ENCODE results near the gene CDK14. TPM values are rescaled to one million over a fixed set of nuclear protein-coding genes. Genes with fewer than 3 reads are reported as not detected.

The CDK14 gene
- polyA plus RNA-seq, 1 donor from 2014 or later, result 25.1 TPM

- Histone ChIP-seq H4K20me1 (ENCODE audit: insufficient read depth) (no peaks in the 10 kb centered on the region), H3F3A (ENCODE audit: insufficient read depth, low read length, poor library complexity, severe bottlenecking) (no peaks in the 10 kb centered on the region), H3K9me3 (ENCODE audit: low read length) (no peaks in the 10 kb centered on the region), H3K79me2 (replicated peaks; ENCODE audit: insufficient read depth, low read length) (no peaks in the 10 kb centered on the region), H3K4me2 (ENCODE audit: low read length) (no peak overlapping the region), H3K9ac (ENCODE audit: low read length) (no peak overlapping the region), H3K27ac (ENCODE audit: low read length) (no peak overlapping the region), H3K9me2 (ENCODE audit: insufficient read depth, low read length) (no peaks in the 10 kb centered on the region), H3K27me3 (ENCODE audit: insufficient read depth, low read depth, low read length) (no peaks in the 10 kb centered on the region), H2AFZ (ENCODE audit: low read depth, low read length) (no peak overlapping the region), H3K36me3 (ENCODE audit: insufficient read depth, low read length) (no peaks in the 10 kb centered on the region), H3K4me3 (ENCODE audit: low read length) (no peak overlapping the region)
- no peak for TF ChIP-seq POLR2AphosphoS5 (IDR thresholded peaks at IDR 0.05)
- TF ChIP-seq RAD21 (conservative IDR thresholded peaks at IDR 0.05), result no peak
- TF ChIP-seq REST (IDR thresholded peaks at IDR 0.05; ENCODE audit: borderline replicate concordance), result no peak
- no peak for TF ChIP-seq SMC3 (conservative IDR thresholded peaks at IDR 0.05; ENCODE audit: poor library complexity)
- TF ChIP-seq, protein P1, sequence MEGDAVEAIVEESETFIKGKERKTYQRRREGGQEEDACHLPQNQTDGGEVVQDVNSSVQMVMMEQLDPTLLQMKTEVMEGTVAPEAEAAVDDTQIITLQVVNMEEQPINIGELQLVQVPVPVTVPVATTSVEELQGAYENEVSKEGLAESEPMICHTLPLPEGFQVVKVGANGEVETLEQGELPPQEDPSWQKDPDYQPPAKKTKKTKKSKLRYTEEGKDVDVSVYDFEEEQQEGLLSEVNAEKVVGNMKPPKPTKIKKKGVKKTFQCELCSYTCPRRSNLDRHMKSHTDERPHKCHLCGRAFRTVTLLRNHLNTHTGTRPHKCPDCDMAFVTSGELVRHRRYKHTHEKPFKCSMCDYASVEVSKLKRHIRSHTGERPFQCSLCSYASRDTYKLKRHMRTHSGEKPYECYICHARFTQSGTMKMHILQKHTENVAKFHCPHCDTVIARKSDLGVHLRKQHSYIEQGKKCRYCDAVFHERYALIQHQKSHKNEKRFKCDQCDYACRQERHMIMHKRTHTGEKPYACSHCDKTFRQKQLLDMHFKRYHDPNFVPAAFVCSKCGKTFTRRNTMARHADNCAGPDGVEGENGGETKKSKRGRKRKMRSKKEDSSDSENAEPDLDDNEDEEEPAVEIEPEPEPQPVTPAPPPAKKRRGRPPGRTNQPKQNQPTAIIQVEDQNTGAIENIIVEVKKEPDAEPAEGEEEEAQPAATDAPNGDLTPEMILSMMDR (IDR thresholded peaks at IDR 0.05; ENCODE audit: poor library complexity, severe bottlenecking), result no peak
- no peak for TF ChIP-seq TAF1 (IDR thresholded peaks at IDR 0.05; ENCODE audit: low read depth)
Measured at GRCh38 chr7:90777041-90777440, 180.9 kb downstream of the CDK14 start.

GRCh38 chr7:90777465-90777864, 181.3 kb downstream of the CDK14 start:
- Histone ChIP-seq H3K36me3 (ENCODE audit: insufficient read depth, low read length) (no peaks in the 10 kb centered on the region), H3K9me2 (ENCODE audit: insufficient read depth, low read length) (no peaks in the 10 kb centered on the region), H3K9me3 (ENCODE audit: low read length) (no peaks in the 10 kb centered on the region), H3K9ac (ENCODE audit: low read length) (no peak overlapping the region), H2AFZ (ENCODE audit: low read depth, low read length) (no peak overlapping the region), H3K27me3 (ENCODE audit: insufficient read depth, low read depth, low read length) (no peaks in the 10 kb centered on the region), H3K27ac (ENCODE audit: low read length) (no peak overlapping the region), H3F3A (ENCODE audit: insufficient read depth, low read length, poor library complexity, severe bottlenecking) (no peaks in the 10 kb centered on the region), H3K79me2 (replicated peaks; ENCODE audit: insufficient read depth, low read length) (no peaks in the 10 kb centered on the region), H3K4me2 (ENCODE audit: low read length) (no peak overlapping the region), H4K20me1 (ENCODE audit: insufficient read depth) (no peaks in the 10 kb centered on the region), H3K4me3 (ENCODE audit: low read length) (no peak overlapping the region)
- TF ChIP-seq EZH2 (IDR thresholded peaks at IDR 0.05; ENCODE audit: borderline replicate concordance, insufficient read depth, low read length, poor library complexity, severe bottlenecking) (no peak), SMC3 (conservative IDR thresholded peaks at IDR 0.05; ENCODE audit: poor library complexity) (no peak), MXI1 (conservative IDR thresholded peaks at IDR 0.05; ENCODE audit: poor library complexity, severe bottlenecking) (no peak), REST (IDR thresholded peaks at IDR 0.05; ENCODE audit: borderline replicate concordance) (no peak), POLR2AphosphoS5 (IDR thresholded peaks at IDR 0.05) (no peak), EP300 (conservative IDR thresholded peaks at IDR 0.05; ENCODE audit: poor library complexity, severe bottlenecking) (no peak), RAD21 (conservative IDR thresholded peaks at IDR 0.05) (no peak), TAF1 (IDR thresholded peaks at IDR 0.05; ENCODE audit: low read depth) (no peak)
- TF ChIP-seq, protein P1 (IDR thresholded peaks at IDR 0.05; ENCODE audit: poor library complexity, severe bottlenecking), result no peak
